ENCODE results near the gene PSD2. TPM values are rescaled to one million over a fixed set of nuclear protein-coding genes. Genes with fewer than 3 reads are reported as not detected.

The PSD2 gene
- total RNA-seq (2014; rRNA removed; shearing (Covaris generic)): 0.03 and 0.10 TPM in 2 replicates
- 0.01 TPM in 1 of 2 replicates, not detected in the other for polyA plus RNA-seq (2015; cell fraction: cytosol; rRNA removed)
- 0.07 and 0.08 TPM in 2 replicates for polyA plus RNA-seq (2015; cell fraction: nucleus; rRNA removed)

DNA sequence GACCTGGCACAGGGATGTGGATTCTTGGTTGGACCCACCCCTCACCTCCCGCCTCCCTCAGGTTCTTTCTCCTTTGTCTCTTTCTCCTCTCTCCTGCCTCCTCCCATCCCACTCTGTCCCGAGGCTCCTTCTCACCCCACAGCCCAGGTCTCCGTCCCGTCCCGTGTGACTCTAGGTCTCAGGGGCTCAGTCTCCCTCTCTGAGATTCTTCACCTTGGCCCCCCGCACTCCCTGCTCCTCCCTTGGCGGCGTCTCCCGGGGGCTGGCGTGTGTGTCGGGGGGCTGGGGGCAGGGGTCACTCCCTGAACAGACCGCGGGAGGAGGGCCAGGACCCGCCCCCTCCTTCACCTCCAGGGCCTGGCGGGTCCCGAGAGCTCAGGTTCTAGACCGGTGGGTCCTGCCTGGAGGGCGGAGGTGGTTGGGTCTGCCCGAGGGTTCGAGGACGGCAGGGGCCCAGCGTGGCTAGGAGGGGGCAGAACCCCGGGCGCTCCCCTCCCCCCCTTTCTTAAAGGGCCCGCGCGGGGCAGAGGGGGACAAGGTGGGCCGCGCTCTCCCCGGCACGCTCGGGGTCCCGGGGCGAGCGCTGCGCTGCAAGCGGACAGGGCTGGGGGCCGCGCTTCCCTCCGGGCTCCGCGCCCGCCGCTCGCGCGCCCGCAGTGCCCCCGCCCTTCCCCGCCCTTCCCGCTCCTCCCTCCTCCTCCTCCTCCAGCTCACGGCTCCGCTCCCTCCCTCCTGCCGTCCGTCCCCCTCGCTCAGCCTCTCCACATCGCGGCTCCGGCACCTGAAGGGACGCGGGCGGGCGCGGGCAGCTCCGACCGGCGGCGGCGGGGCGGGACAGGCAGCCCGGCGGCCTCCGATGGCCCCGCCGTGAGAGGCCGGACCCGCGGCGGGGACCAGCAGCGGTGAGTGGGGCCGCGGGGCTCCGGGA lies at the start of gene PSD2:
Gene PSD2, plus strand, starts transcription at position 735 of the 928 bp plus-strand sequence. CDS start 13,633 bp downstream, outside the sequence.
- DNase-seq (ENCODE audit: low read depth): no peak

- no peak for DNase-seq (ENCODE audit: low read depth)
These were observed 48.7 kb upstream of the PSD2 start for GRCh38 chr5:139746691-139747582.

DNA sequence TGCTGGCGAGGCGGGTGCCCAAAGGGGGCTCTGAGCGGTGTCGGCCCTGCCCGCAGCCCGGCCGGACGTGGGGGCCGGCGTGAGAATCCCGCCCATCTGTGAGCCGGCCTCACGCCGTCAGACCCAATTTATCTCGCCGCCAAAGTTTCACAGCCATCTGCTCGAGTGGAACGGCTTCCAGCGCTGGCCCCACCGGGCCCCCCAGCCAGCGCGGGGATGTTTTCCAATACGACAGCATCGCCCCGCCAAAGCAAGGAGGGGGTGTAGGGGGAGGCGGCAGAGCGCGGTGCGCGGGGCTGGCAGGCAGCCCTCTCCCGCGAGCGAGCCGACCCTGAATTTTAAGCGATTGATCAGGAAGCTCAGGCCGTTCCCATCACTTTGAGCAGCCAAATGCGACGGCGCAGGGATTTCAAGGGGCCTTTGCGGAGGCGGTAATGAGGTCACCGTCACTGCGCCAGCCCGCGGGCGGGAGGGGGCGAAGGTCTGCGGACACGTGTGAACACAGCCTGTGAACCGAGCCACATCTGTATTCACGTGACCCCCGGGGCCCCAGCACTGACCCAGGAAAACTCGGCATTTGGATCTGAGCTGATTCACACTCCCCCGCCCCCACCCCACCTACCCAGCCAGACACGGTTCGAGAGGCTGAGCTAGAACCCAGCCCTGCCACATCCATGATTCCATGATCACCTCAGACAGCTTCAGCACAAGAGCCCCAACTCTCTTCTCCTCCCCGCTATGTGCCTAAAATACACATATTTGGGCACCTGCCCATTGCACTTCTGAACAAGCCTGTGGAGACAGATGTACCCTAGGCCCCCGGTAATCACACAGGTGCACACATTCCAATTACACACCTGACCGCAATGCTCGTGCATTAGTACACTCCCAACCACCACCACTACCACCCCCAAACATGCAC lies 47.8 kb upstream of the PSD2 start:
- no peak for DNase-seq (ENCODE audit: low read depth)

DNA sequence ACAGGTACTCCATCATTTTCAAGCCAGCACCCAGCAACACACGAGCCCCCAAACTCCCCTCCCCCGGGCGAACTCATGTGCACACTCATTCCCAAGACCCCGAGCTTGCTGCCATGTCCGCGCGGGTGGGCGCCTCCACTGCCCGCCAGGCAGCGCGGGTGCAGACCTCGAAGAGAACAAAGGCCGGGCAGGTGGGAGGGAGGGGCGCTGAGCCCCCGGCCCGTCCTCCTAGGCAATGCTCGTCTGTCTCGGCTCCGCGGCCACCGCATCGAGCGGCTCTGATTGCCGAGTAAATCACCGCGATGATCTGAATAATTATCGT lies 47.1 kb upstream of the PSD2 start:
- DNase-seq (ENCODE audit: low read depth): no peak

- DNase-seq (ENCODE audit: low read depth): no peak
These were observed 46.4 kb upstream of the PSD2 start for GRCh38 chr5:139749242-139749641.

GRCh38 chr5:139751236-139751635 lies 44.4 kb upstream of the PSD2 start:
- no peak for DNase-seq (ENCODE audit: low read depth)

DNA sequence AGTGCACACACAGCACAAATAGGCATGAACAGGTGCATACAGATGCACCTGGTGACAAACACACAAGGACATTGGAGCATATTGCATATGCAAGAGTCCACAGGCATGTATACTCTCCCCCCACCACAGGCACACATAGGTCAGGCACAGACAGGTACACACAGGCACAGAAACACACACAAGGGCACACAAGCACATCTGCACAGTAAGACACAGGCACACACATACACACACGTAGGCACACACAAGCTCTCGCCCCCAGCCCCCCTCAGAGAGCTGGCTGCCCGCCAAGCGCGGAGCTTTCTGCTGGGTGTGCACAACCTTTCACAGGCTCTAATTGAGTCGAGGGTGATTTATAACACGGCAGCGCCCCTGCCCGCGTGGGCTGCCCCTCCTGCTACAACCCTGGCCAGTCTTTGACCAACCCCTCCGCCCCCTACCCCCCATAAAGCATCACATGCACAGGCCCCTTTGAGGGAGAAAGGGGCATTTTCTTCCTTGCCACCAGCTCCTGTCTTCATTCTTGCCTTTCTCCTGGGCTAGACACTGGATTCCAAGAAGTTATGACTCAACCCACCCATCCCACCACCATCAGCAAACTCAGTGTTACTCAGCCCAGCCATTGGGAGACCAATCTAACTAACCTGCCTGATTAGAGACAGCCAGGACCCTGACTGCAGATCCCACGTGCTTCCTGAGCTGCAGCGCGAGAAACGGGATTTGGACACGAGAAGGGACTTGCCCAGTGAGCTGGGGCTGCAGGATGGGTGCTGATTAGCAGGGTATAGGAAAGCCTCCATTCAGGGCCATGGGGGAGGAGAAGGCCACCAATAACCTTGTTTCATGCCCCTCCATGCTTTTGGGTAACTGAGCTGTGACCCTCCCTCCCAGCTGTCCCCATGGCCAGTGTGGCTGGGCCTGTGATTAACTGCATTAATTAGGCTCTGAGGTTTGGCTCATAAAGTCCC lies 42.8 kb upstream of the PSD2 start:
- DNase-seq (ENCODE audit: low read depth): peak; percentile 68

DNA sequence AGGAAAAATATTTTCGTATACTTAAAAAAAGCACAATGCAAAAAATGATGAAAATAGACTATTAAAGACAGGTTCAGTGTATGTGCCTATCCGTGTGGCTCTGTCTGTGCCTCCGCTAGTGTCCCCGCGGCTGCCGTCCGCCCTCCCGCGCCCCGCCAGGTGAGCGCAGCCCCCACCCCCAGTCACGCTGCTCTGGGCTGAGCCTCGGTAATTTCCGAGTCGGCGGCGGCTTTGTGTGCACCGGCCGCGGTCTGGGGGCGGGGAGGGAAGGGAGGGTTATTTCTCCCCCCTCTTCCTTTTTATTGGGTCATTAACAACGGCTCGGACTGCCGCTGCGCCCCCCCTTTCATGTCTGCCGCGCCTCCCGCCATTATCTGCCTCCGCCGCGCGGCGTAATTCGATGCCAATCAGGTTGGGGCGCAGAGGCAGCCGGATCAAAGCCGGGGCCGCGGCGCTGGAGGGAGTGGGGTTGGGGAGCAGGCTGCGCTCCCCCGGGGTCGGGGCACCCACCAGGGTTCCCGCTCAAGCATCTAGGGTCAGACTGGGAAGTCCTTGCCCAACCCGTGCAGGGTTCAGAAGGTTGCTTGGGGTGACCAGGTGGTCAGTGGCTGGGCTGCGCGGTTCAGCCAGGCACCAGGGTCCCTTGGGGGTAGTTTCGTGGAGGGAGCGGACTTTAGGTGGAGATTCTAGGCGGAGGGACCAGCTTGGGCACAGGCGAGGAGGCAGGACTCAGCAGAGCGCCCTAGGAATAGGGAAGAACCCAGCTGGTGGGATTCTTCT lies 39.5 kb upstream of the PSD2 start:
- DNase-seq (ENCODE audit: low read depth): no peak

DNA sequence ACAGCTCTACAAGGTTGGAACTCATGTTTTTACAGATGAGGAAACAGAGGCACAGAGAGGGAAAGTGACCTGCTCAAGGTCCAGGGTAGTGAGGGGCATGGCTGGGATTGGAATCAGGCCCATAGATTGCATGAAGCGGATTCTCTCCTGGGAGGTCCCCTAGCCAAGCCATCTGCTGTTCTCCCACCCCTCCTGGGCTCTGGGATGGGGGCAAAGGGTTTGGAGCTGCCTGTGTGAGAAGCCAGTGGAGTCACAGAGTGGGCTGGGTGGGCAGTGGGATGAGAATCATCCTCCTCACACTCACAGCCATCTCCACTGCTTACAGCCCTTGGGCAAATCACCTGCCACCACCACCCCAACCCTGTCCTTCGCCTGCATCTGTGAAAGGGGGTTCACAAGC lies 38.6 kb upstream of the PSD2 start:
- DNase-seq (ENCODE audit: low read depth): no peak

DNA sequence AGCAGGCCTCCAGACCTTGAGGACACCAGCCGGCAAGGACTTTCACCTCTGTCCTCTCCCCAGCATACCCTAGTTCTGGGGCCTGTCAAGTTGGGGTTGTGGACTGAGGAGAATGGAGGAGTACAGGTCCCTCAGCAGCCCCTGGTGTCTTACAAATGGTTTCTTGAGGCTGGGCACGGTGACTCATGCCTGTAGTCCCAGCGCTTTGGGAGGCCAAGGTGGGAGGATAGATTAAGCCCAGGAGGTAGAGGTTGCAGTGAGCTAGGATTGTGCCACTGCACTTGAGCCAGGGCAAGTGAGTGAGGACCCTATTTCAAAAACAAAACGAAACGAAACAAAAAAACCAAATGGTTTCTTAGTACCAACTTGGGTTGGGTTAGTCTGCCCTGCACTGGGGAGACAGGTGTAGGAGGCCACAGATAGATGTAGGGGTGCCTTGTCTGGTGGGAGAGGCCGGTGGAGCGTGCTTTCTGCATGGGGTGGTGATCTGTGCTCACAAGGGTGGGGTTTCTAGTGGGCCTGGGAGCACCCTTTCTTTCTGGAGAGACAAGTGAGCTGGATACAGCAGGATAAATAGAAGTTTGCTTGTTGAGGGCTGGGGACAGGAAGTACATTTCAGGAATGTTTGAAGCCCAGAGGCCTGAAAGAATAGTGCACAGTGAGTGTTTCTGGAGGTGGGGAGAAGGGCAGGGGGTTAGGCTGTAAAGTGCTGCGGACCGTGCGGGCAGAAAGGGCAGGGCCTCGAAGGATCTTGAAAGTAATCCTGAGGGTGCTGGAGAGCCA lies 37.7 kb upstream of the PSD2 start:
- no peak for DNase-seq (ENCODE audit: low read depth)

DNA sequence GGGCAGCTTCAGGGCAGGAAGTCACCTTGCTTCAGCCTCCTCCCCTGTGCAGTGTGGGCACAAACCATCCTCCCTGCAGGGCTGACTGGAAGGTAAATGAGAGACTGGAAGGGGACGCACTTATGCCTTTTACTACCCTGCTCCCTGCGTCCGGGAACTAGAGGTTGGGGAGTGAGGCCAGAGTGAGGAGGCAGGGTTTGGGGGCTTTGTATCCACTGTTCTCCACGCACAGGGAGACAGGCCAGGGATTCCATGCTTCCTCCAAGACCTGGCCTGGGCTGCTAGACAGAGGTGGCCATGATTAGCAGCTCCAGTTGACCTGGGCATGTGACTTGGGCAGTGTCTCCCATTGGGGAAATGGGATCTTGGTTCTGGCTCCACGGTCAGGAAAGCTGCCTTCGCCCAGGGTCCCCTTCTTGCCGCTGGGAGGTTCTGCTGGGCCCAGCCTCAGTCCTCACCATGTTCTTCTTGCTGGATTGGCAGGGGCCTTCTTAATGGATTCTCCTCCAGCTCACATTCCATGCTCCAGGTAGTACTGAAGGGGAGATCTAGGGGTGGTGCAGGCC lies 37.0 kb upstream of the PSD2 start:
- no peak for DNase-seq (ENCODE audit: low read depth)

- DNase-seq (ENCODE audit: low read depth): no peak
These were observed 36.3 kb upstream of the PSD2 start for GRCh38 chr5:139759219-139759721.

DNA sequence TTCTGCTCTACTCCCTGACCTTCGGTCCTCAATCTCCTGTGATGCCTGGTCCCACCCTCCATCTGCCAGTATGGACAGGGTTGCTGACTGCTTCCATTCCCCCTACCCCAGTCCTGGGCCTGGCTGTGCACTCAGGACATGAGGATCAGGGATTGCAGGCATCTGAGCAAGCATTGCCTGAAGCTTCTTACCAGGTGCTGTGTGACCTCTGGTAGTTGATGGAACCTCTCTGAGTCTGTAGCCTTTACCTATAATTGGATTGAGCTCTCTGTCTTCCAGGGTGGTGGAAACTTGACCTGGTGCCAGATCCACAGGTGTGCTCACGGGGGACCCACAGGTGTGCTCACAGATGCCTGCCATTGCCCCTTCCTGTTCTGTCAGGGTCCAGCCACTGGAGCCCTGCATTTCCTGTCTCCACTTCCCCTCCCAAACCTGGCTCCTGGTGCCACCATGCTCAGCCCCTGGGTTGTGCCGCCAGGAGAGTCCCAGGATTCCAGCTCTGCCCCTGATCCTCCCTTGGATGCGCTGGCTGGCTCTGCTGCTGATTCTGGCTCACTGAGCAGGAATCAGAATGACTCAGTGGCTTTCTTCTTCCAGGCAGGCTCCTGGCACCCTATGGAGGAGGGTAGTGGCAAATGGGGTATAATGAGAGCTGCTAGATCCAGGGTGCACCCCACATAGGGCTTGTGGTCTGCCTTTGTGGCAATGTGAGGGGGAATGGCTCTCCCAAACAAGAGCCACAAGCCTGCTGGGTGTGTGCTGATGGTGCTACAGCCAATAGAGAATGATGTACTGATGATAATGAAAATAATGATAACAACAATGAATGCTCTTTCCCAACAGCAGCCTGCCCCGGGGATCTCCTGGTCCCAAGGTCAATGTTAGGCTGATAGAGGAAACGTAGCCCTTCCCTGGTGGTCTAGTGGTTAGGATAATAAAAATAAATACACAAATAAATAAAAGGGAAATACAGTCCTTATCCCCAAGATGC lies 35.2 kb upstream of the PSD2 start:
- DNase-seq (ENCODE audit: low read depth): peak; percentile 52

DNA sequence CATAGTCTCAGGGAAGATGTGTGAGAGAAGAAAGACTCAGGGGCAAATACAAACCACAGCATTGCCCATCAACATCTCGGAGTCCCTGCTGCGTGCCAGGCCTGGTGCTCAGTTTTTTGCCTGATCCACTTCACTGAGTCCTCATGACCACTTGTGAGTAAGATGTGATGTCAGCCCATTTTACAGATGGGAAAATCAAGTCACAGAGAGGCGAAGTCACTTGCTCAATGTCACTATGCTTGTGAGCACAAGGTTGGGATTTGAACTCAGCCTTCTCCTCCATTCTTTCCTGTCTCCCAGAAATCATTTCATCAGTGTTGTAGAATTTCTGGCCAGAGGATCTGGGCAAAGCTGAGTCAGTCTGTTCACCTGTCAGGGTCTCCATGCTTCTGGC lies 34.6 kb upstream of the PSD2 start:
- DNase-seq (ENCODE audit: low read depth): no peak

DNA sequence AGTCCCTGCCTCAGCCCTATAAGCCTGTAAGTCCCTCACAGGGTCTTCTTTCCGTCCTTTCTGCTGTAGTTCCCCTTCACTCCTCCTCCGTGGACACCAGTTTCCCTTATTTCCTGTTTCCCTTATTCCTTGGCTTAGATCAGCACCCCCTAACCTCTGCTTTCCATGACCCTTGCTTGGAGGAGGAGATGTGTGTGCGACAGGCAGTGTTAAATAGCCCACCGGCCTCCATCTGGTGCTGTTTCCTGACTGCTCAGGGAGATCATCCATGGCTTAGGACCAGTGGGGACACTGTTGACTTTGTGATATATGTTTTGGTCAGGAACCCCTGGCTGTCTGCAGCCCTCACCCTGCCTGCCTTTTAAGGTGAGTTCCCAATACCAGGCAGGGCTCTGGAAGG lies 34.1 kb upstream of the PSD2 start:
- no peak for DNase-seq (ENCODE audit: low read depth)

GRCh38 chr5:139762615-139763170 lies 32.9 kb upstream of the PSD2 start:
- no peak for DNase-seq (ENCODE audit: low read depth)
